ENCODE data around the gene DIP2C. TPM values are rescaled to one million over a fixed set of nuclear protein-coding genes. Genes with fewer than 3 reads are reported as not detected.

The DIP2C gene
- polyA plus RNA-seq, 3 donors = 0.11 TPM; not detected in 2

GRCh38 chr10:389836-390448, 299.5 kb downstream of the DIP2C start:
- no peak overlapping the region for H3K27ac Mint-ChIP-seq

GRCh38 chr10:389261-389790, 300.1 kb downstream of the DIP2C start:
- intact Hi-C loops (cut with micrococcal nuclease) = no loop called here
- no peak for DNase-seq
- TF ChIP-seq CTCF (IDR thresholded peaks at IDR 0.05) = no peak
- H3K36me3 Mint-ChIP-seq = no peaks in the 10 kb centered on the region
- Histone ChIP-seq H3K27me3 (ENCODE audit: control insufficient read depth in 2 of 2, insufficient read depth in 2 of 2, low read length in 2 of 2) (no peaks in the 10 kb centered on the region), H3K9ac (ENCODE audit: insufficient read depth, low read length, poor library complexity, severe bottlenecking) (no peak overlapping the region), H3K4me2 (replicated peaks; ENCODE audit: extremely low read depth, low read length, poor library complexity, severe bottlenecking) (no peak overlapping the region), H3K79me2 (ENCODE audit: insufficient read depth, low read length) (no peaks in the 10 kb centered on the region), H3K27ac (ENCODE audit: low read depth in 1 of 2, low read length in 2 of 2) (no peak overlapping the region), H4K20me1 (ENCODE audit: insufficient read depth, low read length) (no peaks in the 10 kb centered on the region), H3K9me3 (replicated peaks in 1 of 2; ENCODE audit: control insufficient read depth in 1 of 2, insufficient read depth in 1 of 2, low read length in 2 of 2) (no peaks in the 10 kb centered on the region), H3K4me1 (ENCODE audit: control insufficient read depth in 1 of 2, insufficient read depth in 2 of 2, low read length in 2 of 2) (peaks cover 31 to 32% of the 10 kb centered on the region in 2 donors), H3K4me3 (replicated peaks in 1 of 3; ENCODE audit: low read depth in 2 of 3, low read length in 3 of 3) (no peak overlapping the region), H2AFZ (ENCODE audit: insufficient read depth, low read depth, low read length, poor library complexity, severe bottlenecking) (no peak overlapping the region), H3K36me3 (replicated peaks in 1 of 2; ENCODE audit: control insufficient read depth in 1 of 2, insufficient read depth in 2 of 2, low read length in 2 of 2) (no peaks in the 10 kb centered on the region)
- no peak overlapping the region for H3K4me3 Mint-ChIP-seq
- H3K27ac Mint-ChIP-seq = peak overlapping the region in 2 of 7 donors; percentile 35 to 50
- peaks cover 33% of the 10 kb centered on the region for H3K4me1 Mint-ChIP-seq
- H3K27me3 Mint-ChIP-seq (ENCODE audit: low read depth in 3 of 3) = peaks cover under 1 to 4% (median 4%) of the 10 kb centered on the region in 3 donors
- WGBS (ENCODE audit: insufficient coverage) = 56% methylated on average over 4 of the region's 16 CpGs
- peaks cover 0 to 7% (median 2%) of the 10 kb centered on the region in 7 donors for H3K9me3 Mint-ChIP-seq

More at GRCh38 chr10:389836-390448, 299.5 kb downstream of the DIP2C start:
- Histone ChIP-seq H3K36me3 (replicated peaks in 1 of 2; ENCODE audit: control insufficient read depth in 1 of 2, insufficient read depth in 2 of 2, low read length in 2 of 2) (no peaks in the 10 kb centered on the region), H3K27me3 (ENCODE audit: control insufficient read depth in 2 of 2, insufficient read depth in 2 of 2, low read length in 2 of 2) (no peaks in the 10 kb centered on the region), H3K9me3 (replicated peaks in 1 of 2; ENCODE audit: control insufficient read depth in 1 of 2, insufficient read depth in 1 of 2, low read length in 2 of 2) (no peaks in the 10 kb centered on the region), H3K4me2 (replicated peaks; ENCODE audit: extremely low read depth, low read length, poor library complexity, severe bottlenecking) (no peak overlapping the region), H3K27ac (ENCODE audit: low read depth in 1 of 2, low read length in 2 of 2) (no peak overlapping the region), H3K79me2 (ENCODE audit: insufficient read depth, low read length) (no peaks in the 10 kb centered on the region), H4K20me1 (ENCODE audit: insufficient read depth, low read length) (no peaks in the 10 kb centered on the region), H3K4me1 (ENCODE audit: control insufficient read depth in 1 of 2, insufficient read depth in 2 of 2, low read length in 2 of 2) (peaks cover 31 to 32% of the 10 kb centered on the region in 2 donors), H2AFZ (ENCODE audit: insufficient read depth, low read depth, low read length, poor library complexity, severe bottlenecking) (no peak overlapping the region), H3K4me3 (replicated peaks in 1 of 3; ENCODE audit: low read depth in 2 of 3, low read length in 3 of 3) (no peak overlapping the region), H3K9ac (ENCODE audit: insufficient read depth, low read length, poor library complexity, severe bottlenecking) (no peak overlapping the region)
- Mint-ChIP-seq H3K4me3 (no peak overlapping the region), H3K4me1 (peaks cover 36% of the 10 kb centered on the region), H3K36me3 (no peaks in the 10 kb centered on the region), H3K27me3 (ENCODE audit: low read depth in 3 of 3) (peaks cover 0 to 5% (median 4%) of the 10 kb centered on the region in 3 donors), H3K9me3 (peaks cover 0 to 7% (median 2%) of the 10 kb centered on the region in 7 donors)
- TF ChIP-seq CTCF (IDR thresholded peaks at IDR 0.05) = no peak
- WGBS (ENCODE audit: insufficient coverage) = 95% methylated on average over 20 of the region's 23 CpGs
- intact Hi-C loops (cut with micrococcal nuclease) = no loop called here
- DNase-seq = no peak

All from CD14-positive monocyte (primary cell).